ENCODE results near the gene SMARCD3. TPM values are rescaled to one million over a fixed set of nuclear protein-coding genes. Genes with fewer than 3 reads are reported as not detected.

The SMARCD3 gene
- total RNA-seq, 1 donor from 2014 or later, result 96.9 TPM

DNA sequence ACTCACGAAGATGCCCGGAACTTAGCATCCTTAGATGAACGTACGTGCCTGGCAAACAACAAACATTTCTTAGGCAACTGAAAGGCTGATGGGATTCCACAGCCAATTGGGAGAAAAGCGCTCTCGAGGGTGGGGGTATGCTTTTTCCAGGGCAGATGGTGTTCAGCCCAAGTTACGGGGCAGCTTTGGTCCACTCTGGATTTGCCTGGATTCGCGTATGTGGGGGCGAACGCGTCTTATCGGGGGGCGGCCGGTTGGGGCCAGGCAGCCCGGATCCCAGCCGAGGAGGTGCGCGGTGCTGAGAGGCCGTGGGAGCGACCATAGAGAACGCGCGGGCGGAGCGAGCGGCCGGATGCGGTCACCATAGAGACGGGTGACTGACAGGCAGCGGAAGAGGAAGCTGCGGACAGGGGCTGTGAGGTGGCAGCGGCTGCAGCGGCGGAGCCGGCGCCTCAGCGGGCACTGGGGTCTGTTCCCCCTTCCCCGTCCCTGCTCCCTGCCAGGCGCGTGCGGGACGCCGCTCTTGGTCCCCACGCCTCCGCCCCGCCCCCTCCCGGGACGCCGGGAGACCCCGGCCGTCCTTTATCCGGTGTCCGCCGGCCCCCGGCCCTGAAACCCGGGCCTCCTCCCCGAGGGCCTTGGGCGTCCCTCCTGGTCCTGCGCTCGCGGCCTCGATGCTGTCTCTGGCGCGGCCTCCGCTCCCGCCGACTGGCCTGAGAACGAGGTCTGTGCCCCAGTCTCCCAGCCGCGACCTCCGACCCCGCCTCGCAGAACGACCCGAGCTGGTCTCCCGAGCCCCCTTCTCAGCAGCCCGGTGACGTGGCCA lies 16.2 kb downstream of the SMARCD3 start, which contains the start of gene CHPF2:
Gene CHPF2 (plus strand): TSS at position 393 of the 826 bp plus-strand sequence. CDS start 1,529 bp downstream, outside the sequence.
- Mint-ChIP-seq H3K9me3 (ENCODE audit: unreplicated experiment) (no peaks in the 10 kb centered on the region), H3K4me1 (ENCODE audit: unreplicated experiment) (peaks cover 36% of the 10 kb centered on the region), H3K27me3 (ENCODE audit: unreplicated experiment) (no peaks in the 10 kb centered on the region), H3K36me3 (ENCODE audit: unreplicated experiment) (peaks cover 6% of the 10 kb centered on the region), H3K4me3 (ENCODE audit: unreplicated experiment) (peak within 1 kb of the TSS; percentile 100), H3K27ac (ENCODE audit: unreplicated experiment) (peak within 1 kb of the TSS; percentile 98)
- DNase-seq (ENCODE audit: extremely low spot score, unreplicated experiment), result peak; percentile 94
- TF ChIP-seq, protein P1, sequence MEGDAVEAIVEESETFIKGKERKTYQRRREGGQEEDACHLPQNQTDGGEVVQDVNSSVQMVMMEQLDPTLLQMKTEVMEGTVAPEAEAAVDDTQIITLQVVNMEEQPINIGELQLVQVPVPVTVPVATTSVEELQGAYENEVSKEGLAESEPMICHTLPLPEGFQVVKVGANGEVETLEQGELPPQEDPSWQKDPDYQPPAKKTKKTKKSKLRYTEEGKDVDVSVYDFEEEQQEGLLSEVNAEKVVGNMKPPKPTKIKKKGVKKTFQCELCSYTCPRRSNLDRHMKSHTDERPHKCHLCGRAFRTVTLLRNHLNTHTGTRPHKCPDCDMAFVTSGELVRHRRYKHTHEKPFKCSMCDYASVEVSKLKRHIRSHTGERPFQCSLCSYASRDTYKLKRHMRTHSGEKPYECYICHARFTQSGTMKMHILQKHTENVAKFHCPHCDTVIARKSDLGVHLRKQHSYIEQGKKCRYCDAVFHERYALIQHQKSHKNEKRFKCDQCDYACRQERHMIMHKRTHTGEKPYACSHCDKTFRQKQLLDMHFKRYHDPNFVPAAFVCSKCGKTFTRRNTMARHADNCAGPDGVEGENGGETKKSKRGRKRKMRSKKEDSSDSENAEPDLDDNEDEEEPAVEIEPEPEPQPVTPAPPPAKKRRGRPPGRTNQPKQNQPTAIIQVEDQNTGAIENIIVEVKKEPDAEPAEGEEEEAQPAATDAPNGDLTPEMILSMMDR (IDR thresholded peaks at IDR 0.05), result no peak

DNA sequence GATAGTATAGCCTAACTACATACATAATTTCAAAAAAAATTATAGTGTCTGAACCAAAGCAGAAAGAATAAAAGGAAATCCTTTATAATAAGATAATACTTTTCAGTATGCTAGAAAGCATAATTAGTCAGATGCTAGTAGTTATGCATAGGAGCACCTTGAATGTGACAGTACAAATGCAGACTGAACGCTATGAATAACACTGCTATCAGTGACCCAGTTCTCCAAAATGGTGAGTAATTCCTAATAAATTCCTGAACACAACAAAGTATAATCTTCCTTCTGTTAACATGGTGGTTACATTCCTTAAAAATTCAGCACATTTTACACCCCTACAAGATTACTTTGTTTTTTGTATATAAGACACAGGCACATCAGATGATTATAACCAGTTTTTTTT lies 17.4 kb downstream of the SMARCD3 start:
- no peaks in the 10 kb centered on the region for H3K27me3 Mint-ChIP-seq (ENCODE audit: unreplicated experiment)
- H3K36me3 Mint-ChIP-seq (ENCODE audit: unreplicated experiment), result peaks cover 2% of the 10 kb centered on the region
- DNase-seq (ENCODE audit: extremely low spot score, unreplicated experiment), result no peak
- peaks cover 48% of the 10 kb centered on the region for H3K4me1 Mint-ChIP-seq (ENCODE audit: unreplicated experiment)
- TF ChIP-seq, protein P1 (IDR thresholded peaks at IDR 0.05), result no peak
- H3K27ac Mint-ChIP-seq (ENCODE audit: unreplicated experiment), result no peak overlapping the region
- no peaks in the 10 kb centered on the region for H3K9me3 Mint-ChIP-seq (ENCODE audit: unreplicated experiment)
- H3K4me3 Mint-ChIP-seq (ENCODE audit: unreplicated experiment), result peak overlapping the region; percentile 11

DNA sequence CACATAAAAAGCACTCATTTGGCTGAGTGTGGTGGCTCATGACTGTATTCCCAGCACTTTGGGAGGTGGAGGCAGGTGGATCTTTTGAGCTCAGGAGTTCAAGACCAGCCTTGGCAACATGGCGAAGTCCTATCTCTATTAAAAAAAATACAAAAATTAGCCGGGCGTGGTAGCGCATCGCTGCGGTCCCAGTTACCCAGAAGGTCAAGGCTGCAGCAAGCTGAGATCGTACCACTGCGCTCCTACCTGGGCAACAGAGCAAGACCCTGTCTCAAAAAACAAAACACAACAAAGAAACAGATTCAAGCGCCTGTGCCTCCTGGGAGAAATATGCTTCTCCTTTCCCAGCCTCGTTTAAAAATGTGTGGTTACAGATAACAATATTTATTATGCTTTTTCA lies 19.2 kb downstream of the SMARCD3 start:
- TF ChIP-seq, protein P1 (IDR thresholded peaks at IDR 0.05), result no peak
- H3K4me3 Mint-ChIP-seq (ENCODE audit: unreplicated experiment), result no peak overlapping the region
- H3K9me3 Mint-ChIP-seq (ENCODE audit: unreplicated experiment), result no peaks in the 10 kb centered on the region
- no peak for DNase-seq (ENCODE audit: extremely low spot score, unreplicated experiment)
- H3K27me3 Mint-ChIP-seq (ENCODE audit: unreplicated experiment), result no peaks in the 10 kb centered on the region
- H3K36me3 Mint-ChIP-seq (ENCODE audit: unreplicated experiment), result peaks cover 8% of the 10 kb centered on the region
- no peak overlapping the region for H3K27ac Mint-ChIP-seq (ENCODE audit: unreplicated experiment)
- H3K4me1 Mint-ChIP-seq (ENCODE audit: unreplicated experiment), result peaks cover 53% of the 10 kb centered on the region

DNA sequence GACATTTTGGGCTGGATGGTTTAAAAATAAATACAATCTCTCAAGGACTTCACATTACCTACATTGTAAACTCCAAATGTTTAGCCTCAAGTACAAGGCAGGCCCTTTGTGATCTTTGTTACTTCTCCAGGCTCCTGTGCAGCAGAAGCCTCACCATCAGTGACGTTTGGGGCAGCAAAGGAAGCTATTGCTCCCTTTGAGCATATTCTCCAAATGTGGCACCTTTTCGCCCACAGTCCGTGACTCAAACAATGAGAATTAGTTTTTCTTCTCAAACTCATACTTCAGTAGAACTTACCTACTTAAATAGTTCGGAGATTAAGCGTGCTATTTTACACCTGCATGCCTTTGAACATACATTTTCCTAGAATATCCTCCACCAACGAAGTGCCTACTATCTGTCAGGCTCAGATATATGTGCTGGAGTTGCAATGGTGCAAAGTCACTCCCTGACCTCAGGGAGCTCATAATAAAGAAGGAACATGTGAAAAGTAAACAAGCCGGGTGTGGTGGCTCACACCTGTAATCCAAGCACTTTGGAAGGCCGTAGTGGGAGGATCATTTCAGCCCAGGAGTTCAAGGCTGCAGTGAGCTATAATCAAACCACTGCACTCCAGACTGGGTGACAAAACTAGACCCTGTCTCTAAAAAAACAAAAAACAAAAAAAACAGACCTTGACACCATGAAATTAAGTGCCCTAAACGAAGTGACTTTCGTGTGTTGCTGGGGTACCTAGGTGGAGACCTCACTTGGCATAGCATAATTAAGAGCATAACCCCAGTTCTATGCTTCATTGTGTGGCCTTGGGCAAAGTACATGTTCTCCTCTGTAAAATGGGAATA lies 20.2 kb downstream of the SMARCD3 start:
- H3K27ac Mint-ChIP-seq (ENCODE audit: unreplicated experiment), result peak overlapping the region; percentile 99
- peaks cover 43% of the 10 kb centered on the region for H3K4me1 Mint-ChIP-seq (ENCODE audit: unreplicated experiment)
- H3K9me3 Mint-ChIP-seq (ENCODE audit: unreplicated experiment), result no peaks in the 10 kb centered on the region
- DNase-seq (ENCODE audit: extremely low spot score, unreplicated experiment), result no peak
- TF ChIP-seq, protein P1 (IDR thresholded peaks at IDR 0.05), result no peak
- no peaks in the 10 kb centered on the region for H3K27me3 Mint-ChIP-seq (ENCODE audit: unreplicated experiment)
- peak overlapping the region; percentile 100 for H3K4me3 Mint-ChIP-seq (ENCODE audit: unreplicated experiment)
- peaks cover 13% of the 10 kb centered on the region for H3K36me3 Mint-ChIP-seq (ENCODE audit: unreplicated experiment)
